SK-N-SH treated with all-trans-retinoic acid at 6 μM for 48 hours (cell line): ENCODE data around the gene ZNF319.
"Not testable (repeated sequence)": the region's sequence is repeated elsewhere in the genome, so short reads cannot be mapped to it uniquely, and the experiment has no call there.

Source experiments
- ATAC-seq: fragments of 200-7000 bp; cut with Tn5 transposase; 3 replicates; pipeline ENCODE4 v1.9.1; 2020; ENCODE audit warnings: mild to moderate bottlenecking, moderate library complexity
- ARNTL ChIP-seq: fragments of 450-650 bp; formaldehyde crosslinking; IDR thresholded peaks from 2 replicates; pipeline ENCODE4 v1.5.0; 2020; ENCODE audit warnings: low read depth, mild to moderate bottlenecking, moderate library complexity, borderline replicate concordance
- CSDC2 ChIP-seq: fragments of 250-450 bp; sonication (Bioruptor Pico); IDR thresholded peaks from 2 replicates; pipeline ENCODE4 v1.5.0; 2020; ENCODE audit warnings: mild to moderate bottlenecking, moderate library complexity
- CSRNP3 ChIP-seq: fragments of 250-450 bp; sonication (Bioruptor Pico); IDR thresholded peaks from 2 replicates; pipeline ENCODE4 v1.5.1; 2021; ENCODE audit warnings: mild to moderate bottlenecking, moderate library complexity
- ESRRG ChIP-seq: fragments of 250-450 bp; sonication (Bioruptor Pico); IDR thresholded peaks from 2 replicates; pipeline ENCODE4 v1.6.1; 2021; ENCODE audit warnings: mild to moderate bottlenecking
- ISL1 ChIP-seq: fragments of 250-450 bp; sonication (Bioruptor Pico); IDR thresholded peaks from 2 replicates; pipeline ENCODE4 v2.1.2; 2022; ENCODE audit warnings: mild to moderate bottlenecking, moderate library complexity
- OSR1 ChIP-seq: fragments of 250-450 bp; sonication (Bioruptor Pico); IDR thresholded peaks from 2 replicates; pipeline ENCODE4 v1.8.0; 2022; ENCODE audit warnings: moderate library complexity, mild to moderate bottlenecking, inconsistent platforms
- PATZ1 ChIP-seq: fragments of 250-450 bp; sonication (Bioruptor Pico); IDR thresholded peaks from 2 replicates; pipeline ENCODE4 v1.8.0; 2020; ENCODE audit warnings: mild to moderate bottlenecking, moderate library complexity, borderline replicate concordance
- PPARA ChIP-seq: fragments of 250-450 bp; sonication (Bioruptor Pico); IDR thresholded peaks from 2 replicates; pipeline ENCODE4 v1.5.0; 2020; ENCODE audit warnings: mild to moderate bottlenecking, borderline replicate concordance
- RARB ChIP-seq: fragments of 250-450 bp; sonication (Bioruptor Pico); IDR thresholded peaks from 2 replicates; pipeline ENCODE4 v1.8.0; 2021; ENCODE audit warnings: mild to moderate bottlenecking, moderate library complexity
- SNAI2 ChIP-seq: fragments of 250-450 bp; sonication (Bioruptor Pico); IDR thresholded peaks from 2 replicates; pipeline ENCODE4 v1.5.0; 2020; ENCODE audit warnings: mild to moderate bottlenecking, moderate library complexity
- TCF4 ChIP-seq: fragments of 250-450 bp; sonication (Bioruptor Pico); IDR thresholded peaks from 2 replicates; pipeline ENCODE4 v1.8.0; 2021; ENCODE audit warnings: mild to moderate bottlenecking, moderate library complexity, borderline replicate concordance
- TOX ChIP-seq: fragments of 250-450 bp; sonication (Bioruptor Pico); IDR thresholded peaks from 2 replicates; pipeline ENCODE4 v1.8.0; 2021; ENCODE audit warnings: mild to moderate bottlenecking, moderate library complexity, borderline replicate concordance
- TSHZ2 ChIP-seq: fragments of 250-450 bp; sonication (Bioruptor Pico); IDR thresholded peaks from 2 replicates; pipeline ENCODE4 v1.5.0; 2020; ENCODE audit warnings: mild to moderate bottlenecking, moderate library complexity
- ZC3H10 ChIP-seq: fragments of 250-450 bp; sonication (Bioruptor Pico); IDR thresholded peaks from 2 replicates; pipeline ENCODE4 v1.5.1; 2021; ENCODE audit warnings: mild to moderate bottlenecking, moderate library complexity
- ZFP3 ChIP-seq: fragments of 250-450 bp; sonication (Bioruptor Pico); IDR thresholded peaks from 2 replicates; pipeline ENCODE4 v1.5.0; 2020; ENCODE audit warnings: mild to moderate bottlenecking, moderate library complexity
- ZFP30 ChIP-seq: fragments of 450-650 bp; formaldehyde crosslinking; IDR thresholded peaks from 2 replicates; pipeline ENCODE4 v1.5.0; 2022; ENCODE audit warnings: mild to moderate bottlenecking, moderate library complexity
- ZNF565 ChIP-seq: fragments of 450-650 bp; formaldehyde crosslinking; conservative IDR thresholded peaks from 2 replicates; pipeline ENCODE4 v1.5.0; 2020; ENCODE audit warnings: low read depth, mild to moderate bottlenecking, moderate library complexity
- ZNF70 ChIP-seq: fragments of 450-650 bp; formaldehyde crosslinking; IDR thresholded peaks from 2 replicates; pipeline ENCODE4 v1.5.0; 2020; ENCODE audit warnings: mild to moderate bottlenecking, moderate library complexity
- ZNF8 ChIP-seq: fragments of 450-650 bp; formaldehyde crosslinking; IDR thresholded peaks from 2 replicates; pipeline ENCODE4 v1.5.0; 2020; ENCODE audit warnings: mild to moderate bottlenecking, moderate library complexity

ZNF319 gene

GRCh38 chr16:57979006-57979585 lies 21.4 kb downstream of the ZNF319 start:
- TF ChIP-seq ARNTL (no peak), PATZ1 (CRISPR knock-in tag) (no peak), ISL1 (CRISPR knock-in tag) (no peak), ZFP3 (no peak), CSRNP3 (no peak), ZFP30 (CRISPR knock-in tag) (no peak), ZNF70 (no peak), SNAI2 (CRISPR knock-in tag) (no peak), TCF4 (CRISPR knock-in tag) (no peak), TSHZ2 (no peak), ZNF565 (CRISPR knock-in tag) (no peak), OSR1 (CRISPR knock-in tag) (no peak), ESRRG (CRISPR knock-in tag) (no peak), ZNF8 (no peak)
- no peak for ATAC-seq

- not testable (repeated sequence) for ATAC-seq
Observed at GRCh38 chr16:57978070-57978465, 22.4 kb downstream of the ZNF319 start.

- TF ChIP-seq CSDC2 (no peak), RARB (CRISPR knock-in tag) (no peak), OSR1 (CRISPR knock-in tag) (no peak), ZFP3 (no peak), TOX (CRISPR knock-in tag) (no peak)
- ATAC-seq = peak; percentile 73
Observed at GRCh38 chr16:57977418-57978069, 22.9 kb downstream of the ZNF319 start.

- ATAC-seq = peak; percentile 80
- TF ChIP-seq TCF4 (CRISPR knock-in tag) (no peak), PPARA (CRISPR knock-in tag) (no peak), PATZ1 (CRISPR knock-in tag) (no peak), ZFP3 (no peak), CSRNP3 (no peak), CSDC2 (no peak), ZC3H10 (no peak), TSHZ2 (no peak), ZNF8 (no peak)
Observed at GRCh38 chr16:57976331-57976796, 24.1 kb downstream of the ZNF319 start.
